GM21576 (cell line): ENCODE data around the gene EFHD1.

Experiments used
- ATAC-seq: cut with Tn5 transposase; IDR thresholded peaks from one replicate; pipeline ENCODE4 v1.9.1; 2021; ENCODE audit warnings: mild to moderate bottlenecking, moderate library complexity; ENCODE audit not compliant: unreplicated experiment

EFHD1 gene

DNA sequence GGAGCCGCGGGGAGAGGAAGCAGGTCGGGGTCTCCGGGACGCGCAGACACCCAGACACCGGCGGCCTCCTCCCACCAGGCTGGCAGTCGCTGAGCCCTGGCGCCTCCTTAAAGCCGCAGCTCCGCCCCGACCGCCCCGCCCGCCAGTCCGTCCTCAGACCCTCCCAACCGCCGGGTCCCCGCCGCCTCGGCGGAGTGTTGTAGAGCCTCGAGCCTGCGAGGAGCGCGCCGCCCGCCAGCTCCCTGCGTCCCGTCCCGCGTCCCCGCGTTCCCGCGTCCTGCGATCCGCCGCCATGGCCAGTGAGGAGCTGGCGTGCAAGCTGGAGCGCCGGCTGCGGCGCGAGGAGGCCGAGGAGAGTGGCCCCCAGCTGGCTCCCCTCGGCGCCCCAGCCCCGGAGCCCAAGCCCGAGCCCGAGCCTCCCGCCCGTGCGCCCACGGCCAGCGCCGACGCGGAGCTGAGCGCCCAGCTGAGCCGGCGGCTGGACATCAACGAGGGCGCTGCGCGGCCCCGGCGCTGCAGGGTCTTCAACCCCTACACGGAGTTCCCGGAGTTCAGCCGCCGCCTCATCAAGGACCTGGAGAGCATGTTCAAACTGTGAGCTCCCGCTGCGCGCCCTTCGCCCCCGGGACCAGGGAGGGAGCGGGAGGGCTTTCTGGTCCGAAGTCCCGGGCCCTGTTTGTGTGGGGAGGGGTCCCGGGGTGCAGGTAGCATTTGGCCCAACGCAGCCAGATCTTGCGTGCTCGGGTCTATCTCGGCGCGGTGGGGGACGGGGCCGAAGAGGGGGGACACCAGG, at the start of gene EFHD1:
EFHD1 (plus strand) TSS at position 192 of the 793 bp plus-strand sequence; CDS start at position 293, 101 bp downstream.
- no peak for ATAC-seq

GRCh38 chr2:232584238-232584637, 49.2 kb upstream of the EFHD1 start:
- no peak for ATAC-seq

DNA sequence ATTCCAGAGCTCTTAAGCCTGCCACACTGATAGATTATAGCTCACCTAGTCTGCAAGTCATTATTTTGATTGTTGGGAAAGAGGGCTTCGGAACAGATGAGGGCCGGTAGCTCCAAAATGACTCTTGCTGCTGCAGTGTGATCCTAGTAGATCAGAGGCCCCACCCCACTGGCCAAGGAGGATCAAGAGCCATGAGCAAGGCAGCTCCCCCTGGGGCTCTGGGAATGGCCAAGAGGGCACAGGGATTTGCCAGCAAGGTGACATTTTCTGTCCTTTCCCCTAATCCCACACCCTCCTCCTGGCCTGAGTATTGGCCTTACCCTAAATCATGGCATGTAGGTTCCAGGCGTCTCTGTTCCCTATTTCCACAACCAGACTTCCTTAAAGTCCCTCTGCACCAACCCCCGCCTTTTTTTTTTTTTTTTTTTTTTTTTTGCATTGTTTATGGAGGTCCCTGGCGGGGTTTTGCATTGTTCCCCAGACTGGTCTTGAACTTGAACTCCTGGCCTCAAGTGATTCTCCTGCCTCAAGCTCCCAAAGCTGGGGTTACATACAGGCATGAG, 46.4 kb upstream of the EFHD1 start:
- ATAC-seq, result no peak

GRCh38 chr2:232587512-232587911, 45.9 kb upstream of the EFHD1 start:
- no peak for ATAC-seq

GRCh38 chr2:232588031-232588430, 45.4 kb upstream of the EFHD1 start:
- no peak for ATAC-seq

DNA sequence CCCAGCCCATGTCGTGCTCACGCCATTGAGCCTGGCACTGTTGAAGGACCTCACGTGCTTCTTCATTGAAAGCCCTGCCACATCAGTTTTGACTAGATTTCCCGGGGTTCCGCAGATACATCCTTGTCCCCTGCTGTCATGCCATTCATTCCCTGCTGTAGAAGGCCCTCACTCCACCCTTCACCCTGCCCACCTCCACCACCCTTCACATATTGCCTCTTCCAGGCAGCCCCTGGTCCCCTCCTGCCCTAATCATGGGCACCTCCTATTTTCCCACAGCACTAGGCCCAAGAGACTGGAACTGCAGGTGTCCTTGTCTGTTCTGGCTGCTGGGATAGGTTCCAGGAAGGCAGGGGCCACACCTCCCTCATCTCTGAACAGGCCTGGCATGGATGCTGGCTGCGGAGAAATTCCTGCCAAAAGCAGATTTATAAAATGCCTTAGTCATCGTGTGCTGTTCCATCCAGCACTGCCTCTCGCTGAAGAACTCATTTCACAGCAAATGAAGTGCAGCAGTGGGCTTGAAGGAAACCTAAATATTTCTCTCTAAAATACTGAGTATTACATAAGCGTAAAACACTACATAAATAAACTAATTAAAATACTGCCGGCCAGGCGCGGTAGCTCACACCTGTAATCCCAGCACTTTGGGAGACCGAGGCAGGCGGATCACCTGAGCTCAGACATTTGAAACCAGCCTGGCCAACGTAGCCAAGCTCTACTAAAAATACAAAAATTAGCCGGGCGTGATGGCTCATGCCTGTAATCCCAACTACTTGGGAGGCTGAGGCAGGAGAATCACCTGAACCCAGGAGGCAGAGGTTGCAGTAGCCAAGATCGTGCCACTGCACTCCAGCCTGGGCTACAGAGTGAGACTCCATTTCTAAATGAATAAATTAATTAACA, 44.5 kb upstream of the EFHD1 start:
- no peak for ATAC-seq

GRCh38 chr2:232592772-232593395, 40.5 kb upstream of the EFHD1 start:
- no peak for ATAC-seq

DNA sequence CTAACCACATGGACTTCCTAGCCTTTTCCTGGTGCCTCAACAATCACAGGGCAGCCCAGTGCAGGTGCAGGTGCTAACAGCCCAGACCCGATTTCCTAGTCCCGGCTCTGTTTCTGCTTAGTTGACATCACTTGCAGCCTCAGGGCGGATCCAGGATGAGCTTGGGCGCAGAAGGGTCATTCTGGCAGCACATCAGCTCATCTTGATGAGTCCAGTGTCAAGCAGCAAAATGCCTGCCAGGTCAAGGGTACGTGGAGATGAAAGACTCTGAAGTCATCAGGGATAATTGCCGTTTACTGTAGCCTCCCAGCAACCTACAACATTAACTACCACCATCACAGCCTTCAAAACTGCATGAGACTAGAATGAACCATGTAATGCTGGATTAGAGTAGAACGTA, 39.4 kb upstream of the EFHD1 start:
- no peak for ATAC-seq

GRCh38 chr2:232597362-232598079, 35.9 kb upstream of the EFHD1 start:
- no peak for ATAC-seq

DNA sequence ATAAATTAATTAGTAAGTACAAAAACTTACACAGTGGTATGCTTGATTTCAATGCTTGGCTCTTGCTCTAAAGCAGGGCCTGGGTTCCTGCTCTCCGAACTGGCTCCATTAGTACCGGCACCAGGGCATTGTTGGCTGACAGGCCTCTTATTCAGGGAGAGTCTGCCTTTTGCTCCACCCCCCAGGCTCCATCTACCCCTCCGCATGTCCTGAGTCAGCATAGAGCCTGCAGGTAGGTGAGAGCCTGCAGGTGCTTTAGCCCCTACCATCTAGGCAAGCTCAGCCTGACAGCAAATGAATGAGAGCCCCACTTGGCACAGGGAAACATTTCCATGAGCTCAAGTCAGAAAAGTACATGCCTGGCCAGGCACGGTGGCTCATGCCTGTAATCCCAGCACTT, 35.1 kb upstream of the EFHD1 start:
- no peak for ATAC-seq

GRCh38 chr2:232600053-232600773, 33.2 kb upstream of the EFHD1 start:
- no peak for ATAC-seq

- no peak for ATAC-seq
Observed at GRCh38 chr2:232603283-232603682, 30.1 kb upstream of the EFHD1 start.

DNA sequence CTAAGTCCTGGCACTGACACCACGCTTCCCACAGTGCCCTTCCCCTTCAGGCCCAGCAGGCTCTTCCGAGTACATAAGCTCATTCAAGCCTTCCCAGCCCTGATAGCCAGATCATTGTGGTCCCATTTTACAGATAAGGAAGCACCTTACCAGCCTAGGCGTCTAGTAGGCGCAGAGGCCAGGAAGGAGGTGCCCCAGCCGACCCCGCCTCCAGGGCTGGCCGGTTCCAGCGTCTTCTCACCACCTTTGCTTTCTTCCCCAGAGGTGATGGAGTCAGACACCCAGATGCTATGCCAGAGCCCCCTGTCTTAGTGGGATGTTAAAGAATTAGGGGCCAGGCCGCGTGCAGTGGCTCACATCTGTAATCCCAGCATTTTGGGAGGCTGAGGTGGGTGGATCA, 28.9 kb upstream of the EFHD1 start:
- ATAC-seq, result no peak

GRCh38 chr2:232607011-232607410, 26.4 kb upstream of the EFHD1 start:
- ATAC-seq, result no peak

DNA sequence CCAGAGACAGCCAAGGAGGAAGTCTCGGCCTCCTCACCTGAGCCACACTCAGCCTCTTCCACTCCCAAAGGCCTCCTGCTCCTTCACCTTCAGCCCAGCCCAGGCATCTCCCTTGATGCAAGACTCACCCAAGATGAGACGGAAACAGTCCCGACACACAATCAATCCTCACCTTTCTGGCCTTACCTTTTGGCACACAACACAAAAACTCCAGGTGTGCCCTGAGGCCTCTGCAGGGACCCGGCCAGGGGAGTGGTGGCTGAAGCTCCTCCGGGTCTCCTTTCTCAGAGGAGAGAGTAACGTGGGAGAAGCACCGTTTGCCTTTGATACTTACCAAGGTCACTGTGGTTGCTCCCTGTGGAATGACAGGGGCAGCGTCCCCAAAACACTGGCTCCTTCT, 23.8 kb upstream of the EFHD1 start:
- ATAC-seq, result no peak

DNA sequence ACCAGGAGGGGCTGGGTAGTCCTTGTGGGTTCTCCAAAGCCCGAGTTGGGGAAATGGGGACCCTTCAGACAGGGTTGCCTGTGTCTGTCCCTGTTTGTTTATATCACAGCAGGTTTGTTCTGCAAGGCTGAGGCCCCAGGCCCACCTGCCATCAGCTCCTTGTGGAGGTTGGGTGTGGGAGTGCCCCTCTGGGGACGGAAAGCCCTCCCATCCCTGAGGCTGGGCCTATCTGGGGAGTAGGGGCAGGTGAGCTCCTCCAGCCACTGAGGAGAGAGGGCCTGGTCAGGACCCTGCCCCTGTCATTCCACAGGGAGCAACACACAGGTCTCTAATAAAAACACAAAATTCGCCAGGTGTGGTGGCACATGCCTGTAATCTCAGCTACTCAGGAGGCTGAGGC, 23.3 kb upstream of the EFHD1 start:
- ATAC-seq, result no peak

DNA sequence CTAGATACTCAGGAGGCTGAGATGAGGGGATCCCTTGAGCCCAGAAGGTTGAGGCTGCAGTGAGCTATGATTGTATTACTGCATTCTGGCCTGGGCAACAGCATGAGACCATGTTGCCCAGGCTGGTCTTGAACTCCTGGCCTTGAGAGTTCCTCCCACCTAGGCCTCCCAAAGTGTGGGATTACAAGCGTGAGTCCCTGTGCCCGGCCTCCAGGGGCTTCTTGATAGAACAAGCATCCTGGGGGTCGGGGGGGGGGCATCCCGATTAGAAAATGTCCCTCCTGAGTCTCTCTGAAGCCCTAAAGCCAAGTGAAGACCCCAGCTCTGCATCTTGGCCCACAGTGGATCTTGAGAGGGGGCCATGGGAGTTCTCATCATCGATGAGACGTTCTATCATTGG, 22.3 kb upstream of the EFHD1 start:
- ATAC-seq, result no peak

GRCh38 chr2:232611559-232612218, 21.7 kb upstream of the EFHD1 start:
- no peak for ATAC-seq

- no peak for ATAC-seq
Observed at GRCh38 chr2:232613538-232614134, 19.8 kb upstream of the EFHD1 start.
